ENCODE results near the gene ESD.

Gene ESD

DNA sequence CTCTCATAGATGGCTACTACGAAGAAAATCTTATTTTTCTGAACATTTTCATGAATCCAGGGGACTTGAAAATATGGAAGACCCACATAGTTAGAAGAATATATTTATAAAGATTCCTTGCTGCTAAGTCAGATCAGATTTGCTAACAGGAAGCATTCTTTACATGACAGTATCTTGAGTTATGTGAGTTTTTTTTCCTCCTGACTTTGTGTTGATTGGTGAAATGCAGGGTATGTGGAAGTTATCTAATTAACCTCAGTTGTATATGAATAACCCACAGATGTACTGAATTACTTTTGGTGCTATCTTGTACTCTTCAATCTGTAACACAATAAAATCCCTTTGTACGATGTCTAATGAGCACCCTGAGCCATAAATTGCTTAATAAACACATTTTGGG lies 53.8 kb downstream of the ESD start:
- DNase-seq: no peak

DNA sequence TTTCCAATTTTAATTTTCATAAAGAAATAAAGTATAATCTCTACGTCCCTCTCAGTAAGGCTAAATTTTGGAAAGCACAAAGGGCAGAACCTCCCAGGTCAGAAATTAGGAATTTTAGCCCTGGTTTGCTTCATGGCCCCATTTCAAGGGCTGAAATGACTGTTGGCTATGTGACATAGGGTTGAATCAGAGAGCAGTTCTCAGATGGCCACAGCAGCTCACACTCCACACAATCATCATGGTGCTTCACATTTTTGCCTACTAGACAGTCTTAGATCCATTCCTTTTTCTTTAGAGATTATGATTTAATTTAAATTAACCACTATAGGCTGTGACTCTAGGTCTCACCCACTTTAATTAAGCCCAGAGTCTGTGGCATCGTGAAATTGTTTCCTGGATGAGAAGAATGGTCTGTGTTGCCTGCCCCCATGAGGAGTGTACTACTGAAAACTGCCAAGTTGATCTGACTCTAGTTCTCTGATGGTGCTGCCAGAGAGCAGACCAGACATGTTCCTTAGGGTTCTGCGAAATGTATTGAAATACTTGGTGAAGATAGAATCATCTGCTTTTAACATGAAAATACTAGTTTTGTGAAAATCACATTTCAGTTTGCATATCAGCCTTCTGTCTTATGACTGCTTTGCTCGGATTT lies 57.4 kb downstream of the ESD start:
- no peak for DNase-seq

DNA sequence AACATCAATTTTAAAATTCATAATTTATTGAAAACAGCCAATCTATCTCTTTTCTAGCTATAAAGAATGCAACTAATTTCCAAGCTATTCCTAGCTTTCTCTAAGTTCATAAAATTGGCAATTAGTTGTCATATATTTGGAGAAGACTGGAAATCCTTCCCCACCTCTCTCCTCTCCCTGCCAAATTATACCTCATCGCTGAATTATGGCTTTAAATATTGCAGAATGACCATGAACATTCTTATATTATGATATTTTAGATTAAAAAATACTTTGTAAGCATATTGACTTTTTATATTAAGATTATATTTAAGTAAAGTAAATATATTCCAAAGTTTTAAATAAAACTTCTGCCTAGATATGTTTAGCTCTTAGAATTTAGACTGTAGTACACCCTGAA lies 58.2 kb downstream of the ESD start:
- DNase-seq: no peak

DNA sequence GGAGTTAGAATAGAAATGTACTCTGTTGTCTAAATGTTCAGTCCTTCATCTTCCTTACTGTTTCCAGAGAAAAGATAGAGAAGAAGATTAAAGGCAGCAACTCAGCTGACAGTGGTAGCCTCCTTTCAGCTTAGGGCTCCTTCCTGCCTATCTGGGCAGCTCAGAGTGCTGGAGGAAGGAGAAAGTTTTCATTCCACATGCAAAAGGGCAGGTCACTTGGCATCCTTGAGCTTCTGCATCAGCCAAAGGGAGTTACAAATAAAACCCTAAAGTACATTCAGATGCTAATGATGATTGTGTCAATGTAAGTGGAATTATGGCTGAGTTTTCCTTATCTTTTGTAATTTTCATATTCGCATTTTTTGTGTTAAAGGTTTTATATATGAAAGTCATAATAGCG lies 58.9 kb downstream of the ESD start:
- no peak for DNase-seq

DNA sequence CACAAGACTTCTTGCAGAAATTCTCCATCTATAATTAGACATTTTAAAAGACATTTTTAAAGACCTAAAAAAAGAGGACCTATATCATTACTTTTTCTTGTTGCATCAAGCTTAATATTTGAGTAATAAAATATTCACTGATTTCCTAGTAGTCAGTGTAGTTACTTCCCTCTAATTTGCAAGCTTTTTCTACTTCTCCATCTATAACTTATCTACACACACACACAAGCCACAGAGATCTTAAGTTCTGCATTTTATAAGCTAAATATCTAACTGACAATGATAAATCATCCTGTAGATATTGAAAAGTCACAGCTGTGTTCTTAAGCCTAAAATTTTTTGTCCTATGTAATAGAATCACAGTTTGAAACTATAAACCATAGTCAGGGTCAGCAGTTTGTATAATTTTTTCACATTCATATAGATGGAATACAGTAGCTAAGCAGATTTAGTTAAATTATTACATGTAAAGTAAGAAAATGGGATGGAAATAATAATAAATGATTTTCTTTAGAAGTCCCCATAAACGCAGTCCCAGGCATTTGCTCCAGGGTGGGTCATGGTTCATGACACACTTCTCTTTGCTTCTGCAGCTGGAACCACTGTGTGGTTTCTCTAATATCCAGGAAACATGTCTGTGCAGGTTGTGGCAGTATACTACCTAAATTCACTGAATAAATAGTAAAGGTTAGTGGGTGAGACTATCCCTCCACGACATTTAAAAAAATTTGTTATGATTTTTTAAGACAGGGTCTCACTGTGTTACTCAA lies 60.2 kb downstream of the ESD start:
- DNase-seq: no peak

DNA sequence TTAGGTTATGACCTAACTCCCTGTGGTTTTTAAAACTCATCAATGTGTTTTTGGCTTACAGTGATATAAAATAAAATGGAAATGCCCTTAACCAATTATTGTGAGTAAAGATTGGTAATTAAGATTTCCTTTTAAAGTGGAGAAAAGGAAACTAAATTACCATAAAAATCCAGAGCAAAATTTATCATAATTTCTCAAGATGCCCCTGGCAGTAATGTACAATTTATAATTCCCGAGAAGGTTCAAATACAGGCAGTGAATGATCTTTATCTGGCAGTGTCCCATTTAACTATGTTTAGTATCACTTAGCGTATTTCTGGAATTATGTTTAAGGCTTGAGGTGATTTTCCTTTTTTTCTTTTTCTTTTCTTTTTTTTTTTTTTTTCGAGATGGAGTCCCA lies 61.5 kb downstream of the ESD start:
- no peak for DNase-seq

DNA sequence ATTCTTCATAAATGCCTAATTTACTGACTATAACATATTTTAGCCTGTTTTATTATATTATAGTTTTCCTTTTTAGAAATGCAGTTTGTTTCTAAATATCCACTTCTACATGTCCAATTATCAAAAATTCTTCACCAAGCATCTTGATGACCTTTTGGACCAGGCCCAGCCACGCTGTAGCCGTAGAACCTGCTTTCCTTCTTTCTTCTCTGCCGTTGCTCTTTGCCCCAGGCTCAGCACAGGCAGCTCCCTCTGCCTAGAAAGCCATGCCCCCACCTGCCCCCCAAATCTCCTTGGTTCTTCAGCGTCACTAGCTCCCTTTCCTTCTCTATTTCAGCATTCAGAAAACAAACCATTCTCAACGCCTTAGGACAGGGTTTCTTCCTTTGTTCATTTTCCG lies 65.4 kb downstream of the ESD start:
- DNase-seq: no peak

DNA sequence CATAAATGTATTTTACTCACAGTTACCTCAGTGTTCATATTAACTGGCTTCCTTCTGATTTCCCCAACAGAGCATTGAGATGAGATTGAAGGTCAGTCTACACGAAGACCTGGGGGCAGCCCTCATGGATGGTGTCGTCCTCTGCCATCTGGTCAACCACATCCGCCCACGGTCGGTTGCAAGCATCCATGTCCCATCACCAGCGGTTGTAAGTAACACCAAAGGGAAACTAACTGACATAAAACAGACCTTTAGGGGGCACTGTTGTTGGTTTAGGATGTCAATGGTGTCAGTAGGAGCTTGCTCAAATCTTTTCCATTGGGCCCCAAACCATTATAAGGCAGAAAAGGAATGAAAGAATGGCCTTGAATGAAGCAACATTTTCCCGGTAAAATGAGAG lies 68.2 kb downstream of the ESD start:
- no peak for DNase-seq

DNA sequence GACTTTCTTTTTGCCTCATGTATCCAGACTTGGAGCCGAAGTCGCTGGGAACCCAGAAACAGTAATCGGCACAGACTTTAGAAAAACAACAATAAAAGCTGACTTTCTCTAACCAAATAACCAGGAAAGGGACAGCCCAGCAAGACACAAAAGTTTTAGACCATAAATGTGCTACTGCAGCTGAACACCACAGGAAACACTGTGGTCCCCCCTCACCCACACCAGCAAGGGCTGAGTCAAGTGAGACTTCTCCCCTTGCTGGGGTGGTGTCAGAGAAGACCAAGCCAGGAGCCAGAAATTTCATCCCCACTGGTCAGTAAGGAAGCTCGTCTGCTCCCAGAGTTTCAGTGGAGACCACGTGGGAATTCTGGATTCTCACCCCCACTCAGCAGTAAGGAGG lies 70.6 kb downstream of the ESD start:
- no peak for DNase-seq
